Measurements from ENCODE around the gene ECE1. TPM values are rescaled to one million over a fixed set of nuclear protein-coding genes. Genes with fewer than 3 reads are reported as not detected.
A peak's percentile ranks its signal among the peaks of the same experiment; 100 is the strongest.

ECE1 gene
- total and polyA plus RNA-seq, 2 of the 13 experiments (the other 11 are each of a cell fraction or from before 2014, with no cell fraction given) = 13.5 to 21.2 TPM

DNA sequence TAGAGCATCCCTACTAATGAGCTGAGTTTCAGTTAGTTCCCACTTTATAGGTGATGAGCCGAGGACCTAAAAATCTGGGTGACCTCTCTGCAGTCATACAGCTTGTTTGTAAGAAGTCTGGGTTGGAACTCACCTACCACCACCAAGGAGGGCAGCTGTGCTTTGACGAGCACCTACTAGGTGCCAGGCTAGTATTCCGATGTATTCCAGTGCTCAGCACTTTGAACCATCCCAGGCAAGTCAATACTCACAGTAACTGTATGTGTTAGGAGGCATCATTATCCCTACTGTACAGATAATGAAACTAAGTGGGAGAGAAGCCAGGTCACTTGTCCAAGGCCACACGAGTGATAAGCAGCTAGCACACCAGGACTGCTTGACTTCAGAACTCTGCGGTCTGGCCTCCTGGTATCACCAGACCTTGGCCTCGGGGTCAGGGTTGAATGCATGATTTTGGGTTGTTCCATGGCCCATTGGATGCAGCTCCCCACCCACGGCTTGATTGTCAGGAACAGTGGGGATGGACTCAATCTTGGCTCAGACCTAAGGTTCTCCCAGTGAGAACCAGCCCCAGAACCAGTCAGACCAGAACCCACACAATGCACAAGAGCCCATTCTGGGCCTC, 20.7 kb downstream of the ECE1 start (continued):
- TF ChIP-seq, protein P1, sequence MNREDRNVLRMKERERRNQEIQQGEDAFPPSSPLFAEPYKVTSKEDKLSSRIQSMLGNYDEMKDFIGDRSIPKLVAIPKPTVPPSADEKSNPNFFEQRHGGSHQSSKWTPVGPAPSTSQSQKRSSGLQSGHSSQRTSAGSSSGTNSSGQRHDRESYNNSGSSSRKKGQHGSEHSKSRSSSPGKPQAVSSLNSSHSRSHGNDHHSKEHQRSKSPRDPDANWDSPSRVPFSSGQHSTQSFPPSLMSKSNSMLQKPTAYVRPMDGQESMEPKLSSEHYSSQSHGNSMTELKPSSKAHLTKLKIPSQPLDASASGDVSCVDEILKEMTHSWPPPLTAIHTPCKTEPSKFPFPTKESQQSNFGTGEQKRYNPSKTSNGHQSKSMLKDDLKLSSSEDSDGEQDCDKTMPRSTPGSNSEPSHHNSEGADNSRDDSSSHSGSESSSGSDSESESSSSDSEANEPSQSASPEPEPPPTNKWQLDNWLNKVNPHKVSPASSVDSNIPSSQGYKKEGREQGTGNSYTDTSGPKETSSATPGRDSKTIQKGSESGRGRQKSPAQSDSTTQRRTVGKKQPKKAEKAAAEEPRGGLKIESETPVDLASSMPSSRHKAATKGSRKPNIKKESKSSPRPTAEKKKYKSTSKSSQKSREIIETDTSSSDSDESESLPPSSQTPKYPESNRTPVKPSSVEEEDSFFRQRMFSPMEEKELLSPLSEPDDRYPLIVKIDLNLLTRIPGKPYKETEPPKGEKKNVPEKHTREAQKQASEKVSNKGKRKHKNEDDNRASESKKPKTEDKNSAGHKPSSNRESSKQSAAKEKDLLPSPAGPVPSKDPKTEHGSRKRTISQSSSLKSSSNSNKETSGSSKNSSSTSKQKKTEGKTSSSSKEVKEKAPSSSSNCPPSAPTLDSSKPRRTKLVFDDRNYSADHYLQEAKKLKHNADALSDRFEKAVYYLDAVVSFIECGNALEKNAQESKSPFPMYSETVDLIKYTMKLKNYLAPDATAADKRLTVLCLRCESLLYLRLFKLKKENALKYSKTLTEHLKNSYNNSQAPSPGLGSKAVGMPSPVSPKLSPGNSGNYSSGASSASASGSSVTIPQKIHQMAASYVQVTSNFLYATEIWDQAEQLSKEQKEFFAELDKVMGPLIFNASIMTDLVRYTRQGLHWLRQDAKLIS (CRISPR knock-in tag; IDR thresholded peaks at IDR 0.05) = no peak
- TF ChIP-seq GZF1 (CRISPR knock-in tag; IDR thresholded peaks at IDR 0.05) (no peak), NBN (conservative IDR thresholded peaks at IDR 0.05) (no peak), PLRG1 (conservative IDR thresholded peaks at IDR 0.05) (no peak), GTF3A (CRISPR knock-in tag; conservative IDR thresholded peaks at IDR 0.05) (no peak), SP140L (CRISPR knock-in tag; IDR thresholded peaks at IDR 0.05; ENCODE audit: borderline replicate concordance) (no peak), PHF20 (CRISPR knock-in tag; IDR thresholded peaks at IDR 0.05) (no peak), ZNF766 (CRISPR knock-in tag; IDR thresholded peaks at IDR 0.05; ENCODE audit: borderline replicate concordance) (no peak), ZNF543 (CRISPR knock-in tag; IDR thresholded peaks at IDR 0.05) (0 out of 2 replicates have a peak, but pooled peaks have one; percentile 45), JARID2 (CRISPR knock-in tag; IDR thresholded peaks at IDR 0.05; ENCODE audit: insufficient replicate concordance) (no peak), SNAPC2 (CRISPR knock-in tag; IDR thresholded peaks at IDR 0.05) (peak; percentile 80; the same call in 1 of the 2 replicates), NFYC (CRISPR knock-in tag; IDR thresholded peaks at IDR 0.05) (no peak), GABPB1 (CRISPR knock-in tag; IDR thresholded peaks at IDR 0.05) (0 out of 2 replicates have a peak, but pooled peaks have one; percentile 14), CHCHD3 (CRISPR knock-in tag; IDR thresholded peaks at IDR 0.05) (no peak)
- TF ChIP-seq, protein P2, sequence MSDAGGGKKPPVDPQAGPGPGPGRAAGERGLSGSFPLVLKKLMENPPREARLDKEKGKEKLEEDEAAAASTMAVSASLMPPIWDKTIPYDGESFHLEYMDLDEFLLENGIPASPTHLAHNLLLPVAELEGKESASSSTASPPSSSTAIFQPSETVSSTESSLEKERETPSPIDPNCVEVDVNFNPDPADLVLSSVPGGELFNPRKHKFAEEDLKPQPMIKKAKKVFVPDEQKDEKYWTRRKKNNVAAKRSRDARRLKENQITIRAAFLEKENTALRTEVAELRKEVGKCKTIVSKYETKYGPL (CRISPR knock-in tag; IDR thresholded peaks at IDR 0.05) = 0 out of 2 replicates have a peak, but pooled peaks have one; percentile 31
- TF ChIP-seq, protein P3, sequence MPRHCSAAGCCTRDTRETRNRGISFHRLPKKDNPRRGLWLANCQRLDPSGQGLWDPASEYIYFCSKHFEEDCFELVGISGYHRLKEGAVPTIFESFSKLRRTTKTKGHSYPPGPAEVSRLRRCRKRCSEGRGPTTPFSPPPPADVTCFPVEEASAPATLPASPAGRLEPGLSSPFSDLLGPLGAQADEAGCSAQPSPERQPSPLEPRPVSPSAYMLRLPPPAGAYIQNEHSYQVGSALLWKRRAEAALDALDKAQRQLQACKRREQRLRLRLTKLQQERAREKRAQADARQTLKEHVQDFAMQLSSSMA (CRISPR knock-in tag; IDR thresholded peaks at IDR 0.05) = no peak
- TF ChIP-seq, protein P4, sequence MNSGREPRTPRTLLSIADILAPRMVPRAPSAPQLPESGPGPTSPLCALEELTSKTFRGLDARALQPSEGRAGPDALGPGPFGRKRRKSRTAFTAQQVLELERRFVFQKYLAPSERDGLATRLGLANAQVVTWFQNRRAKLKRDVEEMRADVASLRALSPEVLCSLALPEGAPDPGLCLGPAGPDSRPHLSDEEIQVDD (CRISPR knock-in tag; IDR thresholded peaks at IDR 0.05; ENCODE audit: borderline replicate concordance) = no peak

Measured in HepG2 (cell line).